T-helper 2 cell treated with Interferon-gamma antibody and Interleukin-4, amounts not matched to agents 100 ng/mL and 5 ng/mL, for 36 hours (primary cell): ENCODE data around the gene ARHGEF11. TPM values are rescaled to one million over a fixed set of nuclear protein-coding genes. Genes with fewer than 3 reads are reported as not detected.

Source experiments
- intact Hi-C: fragments of 100-400 bp; cut with micrococcal nuclease; formaldehyde crosslinking; loops from one replicate; pipeline ENCODE4 v1.15.1; 2023
- total RNA-seq: library from RNA; stranded (reverse); gene quantifications from 2 replicates; pipeline ENCODE4 v1.2.3, GENCODE V29; 2022

The ARHGEF11 gene
- total RNA-seq, 1 donor from 2014 or later: 18.3 TPM

DNA sequence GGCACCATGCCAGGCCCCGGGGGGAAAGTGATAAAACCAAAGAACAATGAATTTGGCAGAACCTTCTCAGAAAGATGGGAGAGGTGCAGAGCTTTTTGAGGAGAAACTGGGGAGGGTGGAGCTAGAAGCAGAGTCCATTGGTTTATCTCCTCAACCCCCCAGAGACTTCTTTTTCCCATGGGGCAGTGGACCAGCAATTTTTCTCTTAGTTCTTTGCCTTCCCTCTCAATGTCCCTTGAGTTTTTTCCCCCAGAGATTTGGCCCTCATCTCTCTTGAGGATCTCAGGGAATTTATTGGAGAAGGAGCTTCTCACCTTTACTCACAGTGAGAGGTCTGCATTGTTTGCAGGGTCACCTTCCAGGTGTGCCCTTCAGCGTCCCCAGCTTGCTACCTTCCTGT lies 5.3 kb upstream of the ARHGEF11 start:
- intact Hi-C loops: no loop called here

GRCh38 chr1:157047062-157047410 lies 1.5 kb upstream of the ARHGEF11 start:
- intact Hi-C loops: no loop called here

GRCh38 chr1:157044326-157044725 lies 1.2 kb downstream of the ARHGEF11 start:
- intact Hi-C loops: no loop called here

DNA sequence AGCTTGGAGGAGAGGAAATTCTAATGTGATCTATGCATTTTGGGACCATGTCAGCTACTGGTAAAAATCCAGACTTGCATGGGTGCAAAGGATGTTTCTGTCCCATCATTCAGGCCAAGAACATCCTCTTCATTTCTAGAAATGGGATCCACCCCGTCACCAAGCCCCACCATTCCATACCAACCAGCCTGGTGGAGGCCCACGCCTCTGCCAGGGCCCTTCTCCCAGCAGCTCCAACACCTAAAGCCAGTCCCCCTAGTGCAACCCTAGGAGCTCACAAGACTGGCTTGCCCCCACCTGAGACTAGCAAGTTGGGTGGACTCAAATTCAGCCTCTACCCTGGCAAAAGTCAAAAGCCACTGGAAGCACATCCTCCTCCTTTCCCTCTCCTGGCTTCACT lies 1.9 kb downstream of the ARHGEF11 start:
- intact Hi-C loops: no loop called here

- intact Hi-C loops: no loop called here
Observed at GRCh38 chr1:157042846-157043245, 2.7 kb downstream of the ARHGEF11 start.

- intact Hi-C loops: no loop called here
Observed at GRCh38 chr1:157040802-157041201, 4.7 kb downstream of the ARHGEF11 start.

DNA sequence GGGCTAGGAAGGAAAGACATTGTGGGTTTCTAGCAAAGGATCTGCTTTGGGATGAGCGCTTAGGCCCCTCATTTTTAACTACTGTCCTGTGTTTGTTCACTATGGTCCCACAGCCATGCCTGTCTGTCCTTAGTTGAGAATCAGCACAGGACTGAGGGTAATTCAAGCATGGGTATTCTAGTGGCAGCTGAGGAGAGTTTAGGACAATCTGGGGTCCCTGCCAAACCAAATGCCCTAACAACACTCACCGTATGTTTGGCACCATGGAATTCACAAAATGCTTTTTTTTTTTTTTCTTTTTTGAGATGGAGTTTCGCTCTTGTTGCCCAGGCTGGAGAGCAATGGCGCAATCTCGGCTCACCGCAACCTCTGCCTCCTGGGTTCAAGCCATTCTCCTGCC lies 10.4 kb downstream of the ARHGEF11 start:
- intact Hi-C loops: no loop called here

GRCh38 chr1:157034137-157034800 lies 11.3 kb downstream of the ARHGEF11 start:
- intact Hi-C loops: no loop called here

GRCh38 chr1:157033357-157033876 lies 12.1 kb downstream of the ARHGEF11 start:
- intact Hi-C loops: no loop called here

DNA sequence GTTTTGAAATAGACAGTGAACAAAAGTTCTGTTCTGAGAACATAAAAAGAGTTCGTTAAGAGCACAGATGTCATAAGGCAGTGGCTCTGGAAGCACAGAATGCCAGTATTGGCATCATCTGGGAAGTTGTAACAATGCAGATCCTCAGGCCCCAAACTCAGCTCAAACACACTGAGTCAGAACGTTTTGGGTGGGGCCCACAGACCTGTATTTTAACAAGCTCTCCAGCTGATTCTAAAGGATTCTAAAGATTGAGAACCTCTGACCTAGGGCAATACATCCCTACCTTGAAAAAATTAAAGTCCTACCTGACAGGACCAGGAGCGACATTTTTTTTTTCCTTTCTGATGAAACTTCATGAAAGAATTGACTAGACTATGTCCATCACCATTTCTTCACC lies 13.2 kb downstream of the ARHGEF11 start:
- intact Hi-C loops: no loop called here

DNA sequence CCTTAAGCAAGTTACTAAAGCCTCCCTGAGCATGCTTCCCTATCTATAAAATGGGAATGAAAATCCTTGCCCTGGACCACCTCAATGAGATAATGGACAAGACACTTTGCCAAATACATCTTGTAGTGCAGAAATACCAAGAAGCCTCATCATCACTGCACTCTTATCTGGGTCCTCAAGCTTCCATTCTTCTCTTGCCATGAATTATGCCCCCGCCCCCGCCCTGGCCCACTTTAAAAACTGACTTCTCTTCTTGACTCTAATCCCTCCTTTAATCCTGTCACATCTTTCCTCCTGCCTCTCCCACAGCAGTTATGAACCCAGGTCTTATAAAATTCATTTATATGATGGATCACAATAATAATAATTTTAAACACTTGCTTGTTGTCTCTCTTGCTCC lies 14.8 kb downstream of the ARHGEF11 start:
- intact Hi-C loops: no loop called here

GRCh38 chr1:157028674-157029073 lies 16.9 kb downstream of the ARHGEF11 start:
- intact Hi-C loops: no loop called here

DNA sequence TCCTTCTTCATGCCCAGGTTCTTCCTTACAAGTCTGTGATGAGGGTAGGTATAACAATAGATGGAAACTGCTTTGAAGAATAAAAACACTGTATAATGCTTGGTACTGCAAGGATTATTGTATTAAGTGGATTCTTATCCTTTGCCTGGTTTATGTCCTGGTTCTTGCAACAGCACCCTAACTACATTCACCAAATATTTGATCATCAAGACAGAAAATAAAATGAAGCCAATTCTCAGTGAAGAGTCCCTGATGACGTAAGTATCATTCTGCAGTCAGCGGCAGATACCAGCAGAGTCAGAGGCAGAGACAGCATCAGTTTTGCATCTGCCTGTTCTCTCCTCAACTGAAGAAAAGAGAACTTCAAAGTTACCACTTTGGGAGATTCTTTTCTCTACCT lies 19.7 kb downstream of the ARHGEF11 start:
- intact Hi-C loops: no loop called here

DNA sequence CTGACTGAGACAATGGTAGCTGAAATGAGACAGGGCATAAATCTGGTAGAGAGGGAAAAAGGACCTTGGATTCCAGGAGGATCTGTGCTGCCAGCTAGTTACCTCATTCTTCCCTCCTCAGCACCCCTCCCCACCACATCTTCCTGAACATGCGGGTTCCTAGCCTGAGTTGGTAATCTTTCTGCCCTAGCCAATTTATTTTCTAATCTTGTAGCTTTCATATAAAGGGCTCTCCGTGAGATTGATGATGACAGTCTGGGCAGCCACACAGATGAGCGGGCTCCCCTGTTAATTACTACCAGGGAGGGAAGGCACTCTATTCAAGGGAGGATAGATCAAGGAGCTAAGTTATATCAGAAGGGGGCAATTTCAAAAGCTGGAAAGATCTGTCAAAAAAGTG lies 20.2 kb downstream of the ARHGEF11 start:
- intact Hi-C loops: no loop called here

DNA sequence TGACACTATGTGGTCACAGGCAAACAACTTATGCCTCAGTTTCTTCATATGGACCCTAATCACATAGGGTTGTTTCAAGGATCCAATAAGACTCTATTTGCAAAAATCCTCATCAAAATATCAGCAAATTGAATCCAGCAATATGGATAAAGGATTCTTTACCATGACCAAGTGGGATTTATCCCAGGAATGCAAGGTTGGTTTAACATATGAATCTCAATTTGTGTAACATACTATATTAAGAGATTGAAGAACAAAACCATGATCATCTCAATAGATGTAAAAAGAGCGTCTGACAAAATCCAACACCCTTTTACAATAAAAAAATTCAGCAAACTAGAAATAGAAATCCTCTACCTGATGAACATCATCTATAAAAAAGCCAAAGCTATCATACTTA lies 23.9 kb downstream of the ARHGEF11 start:
- intact Hi-C loops: no loop called here

- intact Hi-C loops: no loop called here
Observed at GRCh38 chr1:157019457-157019856, 26.1 kb downstream of the ARHGEF11 start.

DNA sequence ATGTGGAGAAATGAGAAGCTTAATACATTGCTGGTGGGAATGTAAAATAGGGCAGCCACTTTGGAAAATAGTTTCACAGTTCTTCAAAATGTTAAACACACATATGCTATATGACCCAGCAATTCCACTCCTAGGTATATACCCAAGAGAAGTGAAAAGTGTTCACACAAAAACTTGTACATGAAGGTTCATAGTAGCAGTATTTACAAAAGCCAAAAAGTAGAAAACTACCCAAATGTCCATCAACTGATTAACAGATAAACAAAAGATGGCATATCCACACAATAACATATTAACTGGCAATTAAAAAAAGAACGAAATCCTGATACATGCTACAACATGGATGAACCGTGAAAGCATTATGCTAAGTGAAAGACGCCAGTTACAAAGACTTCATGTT lies 33.7 kb downstream of the ARHGEF11 start:
- intact Hi-C loops: no loop called here

GRCh38 chr1:157008502-157008901 lies 37.0 kb downstream of the ARHGEF11 start:
- intact Hi-C loops: no loop called here

DNA sequence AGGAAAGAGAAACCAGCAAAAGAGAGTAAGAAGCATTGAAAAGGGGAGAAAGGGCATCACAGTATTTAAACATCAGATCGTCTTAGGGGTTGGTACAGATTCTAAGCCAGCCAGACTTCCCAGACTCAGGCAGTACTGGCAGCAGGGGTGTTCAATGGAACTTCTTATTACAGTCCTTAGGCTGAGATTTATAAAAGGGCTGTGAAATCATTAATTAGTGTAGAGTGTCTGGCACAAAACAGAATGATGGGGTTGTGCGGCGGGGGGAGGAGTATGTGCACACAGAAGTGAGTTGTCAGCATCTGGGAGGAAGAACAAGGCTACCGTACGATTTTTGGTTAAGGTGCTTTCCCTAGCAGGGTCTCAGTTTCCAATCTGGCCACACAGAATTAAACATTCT lies 38.2 kb downstream of the ARHGEF11 start:
- intact Hi-C loops: no loop called here

DNA sequence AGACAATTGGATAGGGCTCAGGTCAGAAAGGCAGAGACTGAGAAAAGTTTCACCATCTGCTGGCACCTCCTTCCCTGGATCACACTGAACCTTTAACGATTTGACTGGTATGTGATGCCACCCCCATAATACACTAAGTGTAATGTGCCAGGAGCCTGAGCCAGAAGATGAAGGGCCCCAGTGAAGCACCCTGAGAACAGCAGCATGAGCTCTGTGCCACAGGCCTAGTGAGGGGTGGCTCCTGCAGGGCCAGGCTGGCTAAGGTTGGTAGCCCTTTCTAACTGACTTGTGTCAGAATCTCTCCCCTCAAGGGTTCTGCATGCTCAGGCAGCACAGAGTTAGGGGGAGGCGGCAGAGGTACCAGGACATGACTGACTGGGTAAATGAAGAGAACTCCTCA lies 38.9 kb downstream of the ARHGEF11 start:
- intact Hi-C loops: no loop called here

DNA sequence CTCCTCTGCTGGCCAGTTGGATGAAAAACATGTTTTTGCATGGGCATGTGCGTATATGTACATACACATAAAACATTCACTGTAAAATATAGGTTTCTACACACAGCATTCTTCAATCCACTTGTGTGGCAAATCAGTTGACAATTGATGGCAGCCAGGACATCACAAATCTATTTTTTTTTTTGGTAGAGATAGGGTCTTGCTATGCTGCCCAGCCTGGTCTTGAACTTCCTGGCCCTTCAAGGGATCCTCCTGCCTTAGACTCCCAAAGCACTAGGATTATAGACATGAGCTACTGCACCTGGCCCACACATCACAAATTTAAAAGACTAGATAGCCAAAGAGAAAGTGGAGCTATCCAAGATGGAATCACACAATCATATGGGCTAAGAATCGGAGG lies 39.6 kb downstream of the ARHGEF11 start:
- intact Hi-C loops: no loop called here

DNA sequence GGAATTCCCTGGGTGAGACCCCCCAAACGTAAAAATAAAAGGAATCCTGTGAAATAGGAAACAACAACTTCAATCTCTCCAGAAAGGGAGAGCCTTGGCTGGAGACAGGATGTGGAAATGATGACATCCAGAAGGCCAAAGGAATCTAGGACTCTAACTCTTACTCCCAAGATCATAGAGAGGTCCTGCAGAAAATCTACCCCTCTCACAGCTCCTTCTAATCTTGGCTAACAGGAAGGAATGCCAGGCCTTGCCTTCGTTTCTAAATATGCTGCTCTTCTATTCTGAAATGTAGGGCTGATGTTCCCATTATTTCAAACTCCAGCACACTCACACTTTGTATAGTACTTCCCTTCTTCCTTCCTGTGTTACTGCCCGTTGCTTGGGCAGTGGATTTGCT lies 40.7 kb downstream of the ARHGEF11 start:
- intact Hi-C loops: no loop called here

DNA sequence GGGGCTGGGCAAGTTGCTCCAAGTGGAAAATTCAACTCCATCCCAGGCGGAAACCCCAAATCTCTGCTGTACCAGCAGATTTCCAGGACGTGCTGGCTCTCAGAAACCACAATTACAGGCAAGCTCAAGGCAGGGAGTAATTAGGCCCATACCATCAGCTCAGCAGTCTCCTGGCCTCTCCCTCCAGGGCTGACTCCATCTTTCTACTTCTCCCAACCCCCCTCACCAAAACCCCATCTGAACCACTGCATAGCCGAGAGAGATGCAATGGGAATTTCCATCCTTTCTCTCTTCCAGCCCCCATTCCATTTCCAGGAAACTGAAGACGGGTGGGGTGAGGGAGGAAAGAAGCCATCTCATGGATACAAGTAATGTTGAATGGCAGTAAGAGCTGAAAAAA lies 41.2 kb downstream of the ARHGEF11 start:
- intact Hi-C loops: no loop called here

DNA sequence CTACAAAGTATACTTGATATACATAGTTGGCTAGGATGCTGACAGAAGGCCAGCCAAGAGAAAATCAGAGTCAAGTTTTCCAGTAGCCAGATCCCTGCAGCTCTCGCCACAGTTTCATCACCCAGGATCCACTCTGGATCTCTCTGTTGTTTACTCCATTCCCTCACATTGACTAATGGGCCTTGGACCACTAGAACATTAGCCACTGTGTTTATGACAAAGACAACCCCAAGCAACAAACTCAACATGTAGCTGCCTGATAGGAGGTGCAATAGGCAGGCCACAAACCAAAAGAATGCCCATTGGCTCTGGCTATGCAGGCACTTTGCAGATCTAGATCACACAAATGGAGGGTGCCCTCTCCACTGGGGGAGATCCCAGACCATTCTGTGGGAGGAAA lies 44.2 kb downstream of the ARHGEF11 start:
- intact Hi-C loops: no loop called here
